T-cell (primary cell): ENCODE measurements around the gene MPL. TPM values are rescaled to one million over a fixed set of nuclear protein-coding genes. Genes with fewer than 3 reads are reported as not detected.

Source experiments
- ATAC-seq, 4 experiments: fragments of 200-7000 bp in 3 of 4; fragments of 150-1000 bp in 1 of 4; cut with Tn5 transposase; replicated peaks in 1 of 4; 1 replicate in 3 of 4; 2 replicates in 1 of 4; pipeline ENCODE4 v1.10.0; 2021; ENCODE audit warnings: moderate library complexity in 3 of 4, mild to moderate bottlenecking in 2 of 4, moderate number of reproducible peaks in 1 of 4
- CTCF ChIA-PET, 2 donors: fragments of 300-600 bp; sonication (Branson Sonifier 250); formaldehyde crosslinking; loops; one replicate each; lab custom pipeline; 2022; ENCODE audit warnings: antibody characterized with exemption in 2 of 2; lab: Charles Lee
- POLR2A ChIA-PET, 2 donors: fragments of 300-600 bp; sonication (Branson Sonifier 250); formaldehyde crosslinking; loops; one replicate each; lab custom pipeline; 2022; ENCODE audit warnings: antibody characterized with exemption in 2 of 2; lab: Charles Lee
- DNase-seq, 35 experiments: peaks; one replicate each; pipeline versions ENCODE4 v3.0.0 to v3.0.0-alpha.2; 2013 to 2023
- H3K27ac ChIP-seq: one replicate; pipeline ENCODE4 v1.5.1; 2013; ENCODE audit warnings: low read length
- H3K27me3 ChIP-seq, 2 experiments: replicated peaks in 1 of 2; 1 replicate in 1 of 2; 2 replicates in 1 of 2; pipeline versions ENCODE4 v1.6.1 to v1.7.0; 2013; ENCODE audit warnings: low read length in 1 of 2, mixed read lengths in 1 of 2; ENCODE audit not compliant: control insufficient read depth in 2 of 2, insufficient read depth in 2 of 2; ENCODE audit errors: extremely low read depth in 1 of 2
- H3K36me3 ChIP-seq, 2 donors: 1 replicate in 1 of 2; 2 replicates in 1 of 2; pipeline versions ENCODE4 v1.6.1 to v1.7.0; 2013; ENCODE audit warnings: low read length in 1 of 2; ENCODE audit not compliant: control insufficient read depth in 2 of 2, insufficient read depth in 1 of 2; ENCODE audit errors: extremely low read depth in 1 of 2
- H3K4me1 ChIP-seq, 2 experiments: 1 replicate in 1 of 2; 2 replicates in 1 of 2; pipeline versions ENCODE4 v1.6.1 to v1.7.0; 2013; ENCODE audit warnings: low read length in 2 of 2, mixed read lengths in 1 of 2; ENCODE audit not compliant: insufficient read depth in 2 of 2, control insufficient read depth in 1 of 2; ENCODE audit errors: extremely low read depth in 1 of 2
- H3K4me3 ChIP-seq, 2 donors: 1 replicate in 1 of 2; 2 replicates in 1 of 2; pipeline versions ENCODE4 v1.5.1 to v1.7.0; 2013; ENCODE audit warnings: mild to moderate bottlenecking in 2 of 2, low read length in 1 of 2, moderate library complexity in 1 of 2; ENCODE audit not compliant: control insufficient read depth in 1 of 2; ENCODE audit errors: extremely low read depth in 1 of 2
- H3K9me3 ChIP-seq: 2 replicates; pipeline ENCODE4 v1.7.0; 2013
- H3K27ac Mint-ChIP-seq, 2 donors: one replicate each; pipeline ENCODE4 v1.8.0; 2020 to 2021; ENCODE audit warnings: mild to moderate bottlenecking in 2 of 2, mixed read lengths in 2 of 2
- H3K27me3 Mint-ChIP-seq, 2 donors: one replicate each; pipeline ENCODE4 v1.8.0; 2021 to 2022; ENCODE audit warnings: mixed read lengths in 2 of 2
- H3K36me3 Mint-ChIP-seq: one replicate; pipeline ENCODE4 v1.8.0; 2021; ENCODE audit warnings: mixed read lengths
- H3K4me1 Mint-ChIP-seq, 3 donors: one replicate each; pipeline ENCODE4 v1.8.0; 2020 to 2022; ENCODE audit warnings: mixed read lengths in 3 of 3, mild to moderate bottlenecking in 1 of 3
- H3K4me3 Mint-ChIP-seq, 3 donors: one replicate each; pipeline ENCODE4 v1.8.0; 2020 to 2022; ENCODE audit warnings: mild to moderate bottlenecking in 3 of 3, mixed read lengths in 3 of 3, moderate library complexity in 3 of 3
- H3K9me3 Mint-ChIP-seq, 3 donors: one replicate each; pipeline ENCODE4 v1.8.0; 2020 to 2022; ENCODE audit warnings: mixed read lengths in 3 of 3
- WGBS: methylation state at CpG from one replicate; pipeline ENCODE4 v1.1.5; 2013; ENCODE audit warnings: missing lambda C conversion rate; ENCODE audit not compliant: insufficient coverage; 5-methylcytosine and 5-hydroxymethylcytosine counted together
- total RNA-seq, 35 experiments: library from RNA in 6 of 35; stranded (reverse) in 6 of 35; fragments of 120-200 nt in 1 of 35; gene quantifications; one replicate each; pipeline versions ENCODE4 v1.2.1 to v1.2.4 and lab custom pipeline; 2013 to 2026

The MPL gene
- total RNA-seq, 5 donors from 2014 or later (not counting 1 experiment from before 2014, with no cell fraction given): 0.26 to 0.63 (median 0.61) TPM; not detected in 2

DNA sequence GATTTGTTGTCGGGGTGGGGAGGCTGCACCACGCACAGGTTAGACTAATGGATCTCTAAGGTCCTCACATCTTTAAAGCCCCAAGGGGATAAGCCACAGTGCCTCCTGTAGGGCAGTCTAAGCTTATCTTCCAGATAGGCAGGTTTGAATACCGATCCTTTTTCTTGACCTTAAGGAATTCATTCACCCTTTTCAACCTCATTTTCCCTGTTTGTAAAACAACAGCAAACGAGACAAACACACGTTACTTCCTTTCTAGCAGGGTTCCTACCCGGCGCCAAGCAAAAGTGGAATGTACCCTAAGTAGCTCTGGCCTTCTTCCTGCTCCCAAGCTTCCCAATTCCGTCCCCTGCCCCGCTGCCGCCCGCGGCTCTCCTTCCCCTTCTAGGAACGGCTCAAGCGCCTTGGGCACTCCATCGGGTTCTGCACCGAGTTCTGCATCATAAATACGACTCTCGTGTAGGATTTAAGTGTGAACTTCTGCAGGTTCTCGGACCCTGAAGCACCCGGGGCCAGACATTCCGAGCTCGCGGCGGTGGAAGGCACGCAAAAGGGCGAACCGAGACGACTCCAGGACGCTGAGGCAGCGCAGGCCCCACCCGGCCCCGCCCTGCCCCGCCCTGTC lies 20.6 kb downstream of the MPL start:
- CTCF ChIA-PET: interaction anchor here (0.6 to 1.5 kb wide), 8 partner anchors 10 to 131 kb away, joined by 3 to 8 read pairs (median 4); partner anchors contain the start of genes MED8 (in 1 of the 2) and SZT2 (in 1 of the 2)
- WGBS: 0% methylated on average over 28 of the region's 33 CpGs

DNA sequence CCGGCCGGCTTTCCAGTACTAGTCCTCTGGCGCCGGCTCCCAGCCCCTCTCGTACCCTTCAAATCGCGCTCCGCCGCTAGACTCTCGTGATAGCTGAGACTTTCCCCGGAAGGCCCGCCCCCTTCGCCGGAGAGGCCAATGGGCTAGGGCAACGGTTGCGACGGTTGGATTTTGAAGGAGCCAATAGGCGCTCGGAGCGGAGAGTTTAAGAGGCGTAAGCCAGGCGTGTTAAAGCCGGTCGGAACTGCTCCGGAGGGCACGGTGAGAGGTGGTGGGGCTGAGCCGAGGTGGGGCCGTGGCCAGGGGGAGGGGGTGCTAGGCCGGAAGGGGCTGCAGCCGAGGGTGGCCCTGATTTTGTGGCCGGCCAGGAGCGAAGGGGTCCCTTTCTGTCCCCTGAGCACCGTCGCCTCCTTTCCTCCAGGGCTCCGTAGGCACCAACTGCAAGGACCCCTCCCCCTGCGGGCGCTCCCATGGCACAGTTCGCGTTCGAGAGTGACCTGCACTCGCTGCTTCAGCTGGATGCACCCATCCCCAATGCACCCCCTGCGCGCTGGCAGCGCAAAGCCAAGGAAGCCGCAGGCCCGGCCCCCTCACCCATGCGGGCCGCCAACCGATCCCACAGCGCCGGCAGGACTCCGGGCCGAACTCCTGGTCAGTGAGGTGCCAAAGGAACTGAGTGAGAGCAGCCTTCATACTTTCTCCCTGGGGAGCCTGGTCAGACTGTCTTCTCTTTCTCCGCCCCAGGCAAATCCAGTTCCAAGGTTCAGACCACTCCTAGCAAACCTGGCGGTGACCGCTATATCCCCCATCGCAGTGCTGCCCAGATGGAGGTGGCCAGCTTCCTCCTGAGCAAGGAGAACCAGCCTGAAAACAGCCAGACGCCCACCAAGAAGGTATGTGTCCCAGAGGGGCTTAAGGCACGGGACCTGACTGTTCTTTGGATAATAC lies 21.4 kb downstream of the MPL start, which contains the start of gene CDC20:
CDC20 (plus strand) TSS at position 236 of the 948 bp plus-strand sequence; CDS start at position 471, 235 bp downstream.
- CTCF ChIA-PET: interaction anchor here (0.6 to 1.5 kb wide), 7 partner anchors 9 to 132 kb away, joined by 3 to 8 read pairs (median 4); partner anchors contain the start of genes MED8 (in 1 of the 2) and SZT2 (in 1 of the 2)
- Mint-ChIP-seq H3K36me3 (peaks cover 19% of the 10 kb centered on the region), H3K9me3 (no peaks in the 10 kb centered on the region), H3K27ac (peak within 1 kb of the TSS; percentile 87 to 88), H3K27me3 (no peaks in the 10 kb centered on the region), H3K4me1 (peaks cover 17 to 26% (median 19%) of the 10 kb centered on the region in 3 donors), H3K4me3 (peak within 1 kb of the TSS; percentile 85 to 87 (median 87))
- Histone ChIP-seq H3K9me3 (no peaks in the 10 kb centered on the region), H3K4me3 (peak within 1 kb of the TSS; percentile 59 to 69), H3K27ac (peak within 1 kb of the TSS; percentile 64), H3K4me1 (peaks cover 5 to 15% of the 10 kb centered on the region in 2 experiments), H3K27me3 (no peaks in the 10 kb centered on the region), H3K36me3 (peaks cover 7 to 20% of the 10 kb centered on the region in 2 donors)
- POLR2A ChIA-PET: interaction anchor here in 1 of 2 donors (0.6 to 1.6 kb wide), 2 partner anchors 30 to 1853 kb away, joined by 5 to 12 read pairs; partner anchors contain the start of genes MED8 and SZT2
- peak; percentile 98 to 100 (median 100) for ATAC-seq
- DNase-seq: peak; percentile 93 to 99 (median 96)
- 4% methylated on average over 55 of the region's 59 CpGs for whole genome bisulfite sequencing

More for the DNA sequence above, 20.6 kb downstream of the MPL start:
- Mint-ChIP-seq H3K27me3 (no peaks in the 10 kb centered on the region), H3K4me1 (peaks cover 17 to 22% (median 19%) of the 10 kb centered on the region in 3 donors), H3K4me3 (peak overlapping the region; percentile 85 to 87 (median 87)), H3K36me3 (peaks cover 15% of the 10 kb centered on the region), H3K9me3 (no peaks in the 10 kb centered on the region), H3K27ac (peak overlapping the region; percentile 87 to 88)
- peak in 2 of 35 experiments; percentile 15 to 45 for DNase-seq
- H3K27ac ChIP-seq: peak overlapping the region; percentile 64
- peaks cover 5 to 15% of the 10 kb centered on the region in 2 experiments for H3K4me1 ChIP-seq
- H3K4me3 ChIP-seq: peak overlapping the region; percentile 59 to 69
- POLR2A ChIA-PET: interaction anchor here (0.6 to 1.6 kb wide), 4 partner anchors 11 to 635 kb away, joined by 3 to 5 read pairs (median 4); partner anchors contain the start of genes MED8 (in 1 of the 2) and SZT2 (in 1 of the 2)
- H3K27me3 ChIP-seq: no peaks in the 10 kb centered on the region
- ATAC-seq: peak in 3 of 4 experiments; percentile 1 to 17 (median 8)
- H3K9me3 ChIP-seq: no peaks in the 10 kb centered on the region
- peaks cover 7 to 12% of the 10 kb centered on the region in 2 donors for H3K36me3 ChIP-seq

DNA sequence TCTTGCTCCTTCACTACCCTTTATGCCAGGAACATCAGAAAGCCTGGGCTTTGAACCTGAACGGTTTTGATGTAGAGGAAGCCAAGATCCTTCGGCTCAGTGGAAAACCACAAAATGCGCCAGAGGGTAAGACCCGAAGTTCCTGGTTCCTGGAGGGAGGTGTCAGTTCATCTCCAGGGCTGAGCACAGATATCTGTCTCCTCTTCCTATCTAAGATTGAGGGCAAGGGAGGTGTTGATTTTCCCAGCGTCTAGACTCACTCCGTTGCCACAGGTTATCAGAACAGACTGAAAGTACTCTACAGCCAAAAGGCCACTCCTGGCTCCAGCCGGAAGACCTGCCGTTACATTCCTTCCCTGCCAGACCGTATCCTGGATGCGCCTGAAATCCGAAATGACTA lies 22.1 kb downstream of the MPL start:
- H3K27me3 Mint-ChIP-seq: no peaks in the 10 kb centered on the region
- CTCF ChIA-PET: no interaction called here
- Histone ChIP-seq H3K27me3 (no peaks in the 10 kb centered on the region), H3K36me3 (peaks cover 7 to 27% of the 10 kb centered on the region in 2 donors), H3K9me3 (no peaks in the 10 kb centered on the region), H3K4me1 (peaks cover 5 to 15% of the 10 kb centered on the region in 2 experiments), H3K4me3 (no peak overlapping the region), H3K27ac (no peak overlapping the region)
- H3K4me1 Mint-ChIP-seq: peaks cover 17 to 28% (median 19%) of the 10 kb centered on the region in 3 donors
- H3K36me3 Mint-ChIP-seq: peaks cover 24% of the 10 kb centered on the region
- DNase-seq (no peak), ATAC-seq (no peak)
- H3K4me3 Mint-ChIP-seq: peak overlapping the region; percentile 66 to 87 (median 85)
- WGBS: 53% methylated on average over 3 of the region's 11 CpGs
- POLR2A ChIA-PET: interaction anchor here in 1 of 2 donors (0.6 kb wide), 1 partner anchor 1852 kb away, joined by 12 read pairs; no protein-coding TSS in a partner anchor
- H3K9me3 Mint-ChIP-seq: no peaks in the 10 kb centered on the region
- H3K27ac Mint-ChIP-seq: no peak overlapping the region

DNA sequence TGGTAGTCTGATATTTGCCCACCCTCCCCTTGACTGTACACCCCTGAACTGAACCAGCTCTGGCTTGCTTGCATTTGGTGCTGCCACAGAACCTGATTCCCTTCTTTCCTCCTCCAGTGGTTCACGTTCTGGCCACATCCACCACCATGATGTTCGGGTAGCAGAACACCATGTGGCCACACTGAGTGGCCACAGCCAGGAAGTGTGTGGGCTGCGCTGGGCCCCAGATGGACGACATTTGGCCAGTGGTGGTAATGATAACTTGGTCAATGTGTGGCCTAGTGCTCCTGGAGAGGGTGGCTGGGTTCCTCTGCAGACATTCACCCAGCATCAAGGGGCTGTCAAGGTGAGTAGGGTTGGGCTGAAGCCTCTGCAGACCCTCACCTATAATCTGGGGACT lies 23.0 kb downstream of the MPL start:
- Histone ChIP-seq H3K4me1 (peaks cover 5 to 16% of the 10 kb centered on the region in 2 experiments), H3K27me3 (no peaks in the 10 kb centered on the region), H3K27ac (no peak overlapping the region), H3K36me3 (peaks cover 7 to 35% of the 10 kb centered on the region in 2 donors), H3K9me3 (no peaks in the 10 kb centered on the region), H3K4me3 (no peak overlapping the region)
- H3K4me3 Mint-ChIP-seq: no peak overlapping the region
- ATAC-seq (no peak), DNase-seq (no peak)
- H3K9me3 Mint-ChIP-seq: no peaks in the 10 kb centered on the region
- CTCF ChIA-PET: no interaction called here
- no peaks in the 10 kb centered on the region for H3K27me3 Mint-ChIP-seq
- H3K36me3 Mint-ChIP-seq: peaks cover 29% of the 10 kb centered on the region
- H3K27ac Mint-ChIP-seq: no peak overlapping the region
- POLR2A ChIA-PET: no interaction called here
- WGBS: 27% methylated on average over 2 of the region's 4 CpGs
- peaks cover 22 to 37% (median 26%) of the 10 kb centered on the region in 3 donors for H3K4me1 Mint-ChIP-seq

DNA sequence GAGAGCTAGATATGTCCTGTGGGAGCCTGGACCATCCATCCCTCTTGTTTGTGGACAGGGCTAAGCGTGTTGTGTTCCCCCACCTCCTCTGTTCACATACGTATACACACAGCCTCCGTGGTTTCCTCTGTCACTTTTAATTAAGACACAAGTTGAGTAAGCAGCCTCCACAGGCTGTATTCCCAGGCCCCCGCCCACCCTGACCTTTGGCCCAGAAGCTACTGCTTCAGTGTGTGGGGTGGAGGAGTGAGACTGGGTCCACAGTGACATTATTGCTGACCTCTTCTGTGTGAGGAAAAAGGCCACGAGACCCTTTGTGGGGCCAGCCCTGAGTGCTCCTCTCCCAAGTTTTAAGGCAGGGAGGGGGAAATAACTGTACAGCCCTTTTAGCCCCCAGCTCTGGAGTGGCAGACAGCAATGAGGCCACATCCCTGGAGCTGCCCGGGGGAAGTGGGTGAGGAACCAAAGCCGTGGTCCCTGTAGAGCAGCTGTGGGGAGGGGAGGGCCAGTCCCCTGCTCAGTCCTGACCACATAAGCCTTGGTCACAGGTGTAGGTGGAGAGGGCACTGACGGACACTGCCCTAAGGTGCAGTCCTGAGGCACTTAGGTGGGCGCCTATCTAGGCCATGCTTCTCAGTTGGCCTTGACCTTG lies 25.8 kb downstream of the MPL start:
- CTCF ChIA-PET: interaction anchor here in 1 of 2 donors (0.6 kb wide), 1 partner anchor 8 kb away, joined by 3 read pairs; no protein-coding TSS in a partner anchor
- no peak overlapping the region for H3K27ac Mint-ChIP-seq

More for the DNA sequence above, 25.8 kb downstream of the MPL start:
- H3K4me1 ChIP-seq: peaks cover 0 to 30% of the 10 kb centered on the region in 2 experiments
- no peak overlapping the region for H3K27ac ChIP-seq
- DNase-seq: no peak
- H3K9me3 ChIP-seq: no peaks in the 10 kb centered on the region
- Mint-ChIP-seq H3K9me3 (no peaks in the 10 kb centered on the region), H3K36me3 (peaks cover 29% of the 10 kb centered on the region), H3K27me3 (no peaks in the 10 kb centered on the region), H3K4me1 (peaks cover 32 to 47% (median 37%) of the 10 kb centered on the region in 3 donors), H3K4me3 (no peak overlapping the region)
- no peak overlapping the region for H3K4me3 ChIP-seq
- ATAC-seq: no peak
- no peaks in the 10 kb centered on the region for H3K27me3 ChIP-seq
- peaks cover 7 to 35% of the 10 kb centered on the region in 2 donors for H3K36me3 ChIP-seq
- WGBS: 73% methylated on average over 4 of the region's 9 CpGs
- POLR2A ChIA-PET: interaction anchor here in 1 of 2 donors (0.6 kb wide), 1 partner anchor 32 kb away, joined by 6 read pairs; no protein-coding TSS in a partner anchor
